ENCODE data around the gene LPP.
"Not testable (repeated sequence)": the region's sequence is repeated elsewhere in the genome, so short reads cannot be mapped to it uniquely, and the experiment has no call there.

LPP gene

GRCh38 chr3:188680189-188680588 is 526.2 kb downstream of the LPP start:
- DNase-seq (ENCODE audit: low read depth), result no peak

- no peak for DNase-seq (ENCODE audit: low read depth)
Observed at GRCh38 chr3:188680605-188681004, 526.6 kb downstream of the LPP start.

GRCh38 chr3:188682316-188682715 is 528.4 kb downstream of the LPP start:
- DNase-seq (ENCODE audit: low read depth), result no peak

- DNase-seq (ENCODE audit: low read depth), result peak; percentile 51
Observed at GRCh38 chr3:188683032-188683521, 529.1 kb downstream of the LPP start.

- DNase-seq (ENCODE audit: low read depth), result no peak
Observed at GRCh38 chr3:188684276-188684675, 530.3 kb downstream of the LPP start.

GRCh38 chr3:188685789-188686188 is 531.8 kb downstream of the LPP start:
- DNase-seq (ENCODE audit: low read depth), result no peak

- no peak for DNase-seq (ENCODE audit: low read depth)
Observed at GRCh38 chr3:188686324-188686723, 532.4 kb downstream of the LPP start.

GRCh38 chr3:188687389-188687788 is 533.4 kb downstream of the LPP start:
- peak; percentile 66 for DNase-seq (ENCODE audit: low read depth)

- peak; percentile 70 for DNase-seq (ENCODE audit: low read depth)
Observed at GRCh38 chr3:188689101-188689574, 535.2 kb downstream of the LPP start.

GRCh38 chr3:188690064-188690463 is 536.1 kb downstream of the LPP start:
- no peak for DNase-seq (ENCODE audit: low read depth)

- no peak for DNase-seq (ENCODE audit: low read depth)
Observed at GRCh38 chr3:188691004-188691403, 537.0 kb downstream of the LPP start.

- DNase-seq (ENCODE audit: low read depth), result no peak
Observed at GRCh38 chr3:188691665-188692064, 537.7 kb downstream of the LPP start.

GRCh38 chr3:188692700-188693099 is 538.7 kb downstream of the LPP start:
- no peak for DNase-seq (ENCODE audit: low read depth)

GRCh38 chr3:188693435-188693834 is 539.5 kb downstream of the LPP start:
- DNase-seq (ENCODE audit: low read depth), result no peak

- DNase-seq (ENCODE audit: low read depth), result no peak
Observed at GRCh38 chr3:188695241-188695640, 541.3 kb downstream of the LPP start.

GRCh38 chr3:188697127-188697526 is 543.2 kb downstream of the LPP start:
- no peak for DNase-seq (ENCODE audit: low read depth)

GRCh38 chr3:188698436-188698835 is 544.5 kb downstream of the LPP start:
- DNase-seq (ENCODE audit: low read depth), result no peak

- no peak for DNase-seq (ENCODE audit: low read depth)
Observed at GRCh38 chr3:188700501-188700900, 546.5 kb downstream of the LPP start.

GRCh38 chr3:188700918-188701317 is 547.0 kb downstream of the LPP start:
- no peak for DNase-seq (ENCODE audit: low read depth)

- no peak for DNase-seq (ENCODE audit: low read depth)
Observed at GRCh38 chr3:188701485-188701969, 547.6 kb downstream of the LPP start.

GRCh38 chr3:188702028-188702427 is 548.1 kb downstream of the LPP start:
- not testable (repeated sequence) for DNase-seq (ENCODE audit: low read depth)

GRCh38 chr3:188706176-188706575 is 552.2 kb downstream of the LPP start:
- no peak for DNase-seq (ENCODE audit: low read depth)

- DNase-seq (ENCODE audit: low read depth), result no peak
Observed at GRCh38 chr3:188706599-188706998, 552.6 kb downstream of the LPP start.

Measured in GM04504 (cell line).